ENCODE results near the gene NOL7.

GRCh38 chr6:13660273-13660672 lies 45.1 kb downstream of the NOL7 start:
- TF ChIP-seq, protein P1, sequence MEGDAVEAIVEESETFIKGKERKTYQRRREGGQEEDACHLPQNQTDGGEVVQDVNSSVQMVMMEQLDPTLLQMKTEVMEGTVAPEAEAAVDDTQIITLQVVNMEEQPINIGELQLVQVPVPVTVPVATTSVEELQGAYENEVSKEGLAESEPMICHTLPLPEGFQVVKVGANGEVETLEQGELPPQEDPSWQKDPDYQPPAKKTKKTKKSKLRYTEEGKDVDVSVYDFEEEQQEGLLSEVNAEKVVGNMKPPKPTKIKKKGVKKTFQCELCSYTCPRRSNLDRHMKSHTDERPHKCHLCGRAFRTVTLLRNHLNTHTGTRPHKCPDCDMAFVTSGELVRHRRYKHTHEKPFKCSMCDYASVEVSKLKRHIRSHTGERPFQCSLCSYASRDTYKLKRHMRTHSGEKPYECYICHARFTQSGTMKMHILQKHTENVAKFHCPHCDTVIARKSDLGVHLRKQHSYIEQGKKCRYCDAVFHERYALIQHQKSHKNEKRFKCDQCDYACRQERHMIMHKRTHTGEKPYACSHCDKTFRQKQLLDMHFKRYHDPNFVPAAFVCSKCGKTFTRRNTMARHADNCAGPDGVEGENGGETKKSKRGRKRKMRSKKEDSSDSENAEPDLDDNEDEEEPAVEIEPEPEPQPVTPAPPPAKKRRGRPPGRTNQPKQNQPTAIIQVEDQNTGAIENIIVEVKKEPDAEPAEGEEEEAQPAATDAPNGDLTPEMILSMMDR (conservative IDR thresholded peaks at IDR 0.05; ENCODE audit: low read depth, low read length) = no peak
- TF ChIP-seq EZH2 (IDR thresholded peaks at IDR 0.05; ENCODE audit: borderline replicate concordance, low read depth, low read length, poor library complexity, severe bottlenecking) = no peak

All from A673 (cell line).